HEK293T (cell line): ENCODE results near the gene CHSY3.

ENCODE experiments used
- CTCF ChIA-PET: fragments of 350-600 bp; formaldehyde crosslinking; extraction: SDS; loops from one replicate; lab custom pipeline; 2021; ENCODE audit warnings: antibody characterized with exemption, inconsistent platforms; lab: Yijun Ruan, JAX
- POLR2A ChIA-PET: fragments of 350-600 bp; formaldehyde crosslinking; extraction: SDS; loops from one replicate; lab custom pipeline; 2020; ENCODE audit warnings: antibody characterized with exemption, inconsistent platforms; lab: Yijun Ruan, JAX
- DNase-seq: peaks from one replicate; pipeline ENCODE4 v3.0.0; 2012; ENCODE audit warnings: mixed read lengths; ENCODE audit errors: extremely low spot score
- ARNT ChIP-seq: fragments of 450-650 bp; IDR thresholded peaks from 2 replicates; pipeline ENCODE4 v1.6.1; 2017; ENCODE audit warnings: mild to moderate bottlenecking
- BHLHE40 ChIP-seq: fragments of 450-650 bp; IDR thresholded peaks from 2 replicates; pipeline ENCODE4 v1.6.1; 2016; ENCODE audit warnings: mild to moderate bottlenecking, moderate library complexity, borderline replicate concordance
- CTBP1 ChIP-seq: fragments of 450-650 bp; IDR thresholded peaks from 2 replicates; pipeline ENCODE4 v1.6.1; 2016; ENCODE audit warnings: borderline replicate concordance
- ELF4 ChIP-seq: fragments of 450-650 bp; IDR thresholded peaks from 2 replicates; pipeline ENCODE4 v1.6.1; 2017; ENCODE audit warnings: antibody characterized with exemption
- FOXA1 ChIP-seq: fragments of 450-650 bp; IDR thresholded peaks from 2 replicates; pipeline ENCODE4 v1.6.1; 2016; ENCODE audit warnings: mild to moderate bottlenecking
- FOXK2 ChIP-seq: fragments of 450-650 bp; IDR thresholded peaks from 2 replicates; pipeline ENCODE4 v1.6.1; 2016; ENCODE audit warnings: mild to moderate bottlenecking
- FOXM1 ChIP-seq: fragments of 450-650 bp; IDR thresholded peaks from 2 replicates; pipeline ENCODE4 v1.6.1; 2017; ENCODE audit warnings: mild to moderate bottlenecking, borderline replicate concordance
- HDGF ChIP-seq: fragments of 450-650 bp; IDR thresholded peaks from 2 replicates; pipeline ENCODE4 v1.6.1; 2017; ENCODE audit warnings: antibody characterized with exemption, borderline replicate concordance
- L3MBTL2 ChIP-seq: fragments of 450-650 bp; conservative IDR thresholded peaks from 2 replicates; pipeline ENCODE4 v1.6.1; 2016; ENCODE audit warnings: mild to moderate bottlenecking
- LEF1 ChIP-seq: fragments of 450-650 bp; IDR thresholded peaks from 2 replicates; pipeline ENCODE4 v1.6.1; 2017; ENCODE audit warnings: mild to moderate bottlenecking, borderline replicate concordance
- NFRKB ChIP-seq: fragments of 450-650 bp; IDR thresholded peaks from 2 replicates; pipeline ENCODE4 v1.6.1; 2016; ENCODE audit warnings: mild to moderate bottlenecking, moderate library complexity
- PKNOX1 ChIP-seq: fragments of 450-650 bp; IDR thresholded peaks from 2 replicates; pipeline ENCODE4 v1.6.1; 2016
- SP1 ChIP-seq: fragments of 450-650 bp; IDR thresholded peaks from 2 replicates; pipeline ENCODE4 v1.6.1; 2017
- SUZ12 ChIP-seq: fragments of 450-650 bp; IDR thresholded peaks from 2 replicates; pipeline ENCODE4 v1.6.1; 2016; ENCODE audit warnings: mild to moderate bottlenecking
- TARDBP ChIP-seq: fragments of 450-650 bp; IDR thresholded peaks from 2 replicates; pipeline ENCODE4 v1.6.1; 2016
- ZNF384 ChIP-seq: fragments of 450-650 bp; IDR thresholded peaks from 2 replicates; pipeline ENCODE4 v1.6.1; 2016

The CHSY3 gene

DNA sequence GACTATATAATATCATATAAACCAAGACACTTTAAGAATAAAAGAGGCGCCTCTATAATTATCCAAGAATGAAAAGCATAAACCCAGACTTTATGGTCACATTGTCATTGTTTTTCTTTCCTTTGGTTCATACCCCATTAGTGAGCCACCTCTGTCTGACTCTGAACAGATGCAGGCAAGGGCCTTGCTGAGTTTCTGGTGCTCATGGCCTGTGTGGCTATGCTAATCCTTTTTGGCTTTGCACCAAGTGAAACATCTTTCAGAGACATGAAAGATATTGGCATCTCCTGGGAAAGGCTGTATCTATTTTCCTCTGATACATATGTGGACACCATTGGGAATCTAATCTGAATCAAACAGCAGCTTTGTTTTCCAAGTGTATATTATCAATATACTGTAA lies 222.5 kb downstream of the CHSY3 start:
- no peak for DNase-seq
- ChIA-PET POLR2A (no interaction called here), CTCF (no interaction called here)
- TF ChIP-seq FOXA1 (no peak), FOXM1 (no peak), FOXK2 (no peak), L3MBTL2 (no peak), PKNOX1 (no peak), ZNF384 (no peak), NFRKB (no peak), BHLHE40 (no peak), ELF4 (no peak)

GRCh38 chr5:130135506-130135905 lies 231.2 kb downstream of the CHSY3 start:
- ChIA-PET POLR2A (no interaction called here), CTCF (no interaction called here)
- no peak for DNase-seq
- no peak for TF ChIP-seq PKNOX1
- TF ChIP-seq BHLHE40, result no peak
- no peak for TF ChIP-seq ZNF384
- no peak for TF ChIP-seq CTBP1
- no peak for TF ChIP-seq TARDBP
- no peak for TF ChIP-seq SUZ12
- TF ChIP-seq L3MBTL2, result no peak
- TF ChIP-seq ARNT, result no peak
- TF ChIP-seq FOXA1, result no peak

DNA sequence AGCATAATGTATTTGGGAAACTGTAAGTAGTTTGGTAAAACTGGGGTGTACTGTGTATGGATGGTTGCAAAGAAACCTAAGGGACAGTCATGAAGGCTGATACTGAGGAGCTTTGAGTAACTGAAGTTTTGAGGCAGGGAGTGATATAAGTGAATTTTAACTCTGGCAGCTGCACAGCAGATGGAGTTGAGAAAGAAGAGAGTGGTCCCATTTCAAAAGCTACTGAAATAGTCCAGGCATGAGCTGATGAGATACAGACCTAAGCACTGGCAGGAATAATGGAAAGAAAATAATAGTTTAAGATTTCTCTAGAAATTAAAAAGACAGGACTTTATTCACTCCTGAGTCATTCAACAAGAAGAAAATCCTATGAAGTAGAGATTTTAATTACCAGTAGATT lies 232.0 kb downstream of the CHSY3 start:
- CTCF ChIA-PET, result no interaction called here
- no peak for DNase-seq
- POLR2A ChIA-PET, result no interaction called here
- TF ChIP-seq FOXM1, result no peak
- no peak for TF ChIP-seq L3MBTL2
- no peak for TF ChIP-seq FOXK2
- TF ChIP-seq CTBP1, result no peak
- no peak for TF ChIP-seq TARDBP
- no peak for TF ChIP-seq SP1
- TF ChIP-seq SUZ12, result no peak
- TF ChIP-seq ARNT, result no peak
- TF ChIP-seq ELF4, result no peak
- no peak for TF ChIP-seq LEF1

DNA sequence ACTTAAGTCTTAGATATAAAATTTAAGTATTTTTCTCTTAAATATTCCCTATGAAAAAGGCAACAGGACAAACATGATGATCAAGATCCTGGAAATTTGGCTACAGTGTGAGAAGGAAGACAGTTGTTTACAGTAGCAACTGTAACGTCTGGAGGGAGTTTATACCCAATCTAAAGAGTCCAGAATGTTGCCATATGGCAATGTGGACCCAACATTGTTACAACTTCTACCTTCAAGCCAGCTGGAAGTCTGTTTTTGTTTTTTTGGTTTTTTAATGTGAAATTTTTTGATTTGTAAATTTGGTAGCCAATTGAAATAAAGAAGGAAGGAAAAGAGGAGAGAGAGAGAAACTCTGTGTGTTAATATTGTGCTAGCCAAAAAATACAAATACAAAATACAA lies 233.4 kb downstream of the CHSY3 start:
- TF ChIP-seq SUZ12, result no peak
- no peak for TF ChIP-seq ZNF384
- TF ChIP-seq SP1, result no peak
- TF ChIP-seq L3MBTL2, result no peak
- no peak for TF ChIP-seq FOXM1
- no peak for TF ChIP-seq FOXA1
- no peak for TF ChIP-seq LEF1
- ChIA-PET CTCF (no interaction called here), POLR2A (no interaction called here)
- no peak for DNase-seq

GRCh38 chr5:130138406-130139045 lies 234.3 kb downstream of the CHSY3 start:
- ChIA-PET POLR2A (no interaction called here), CTCF (no interaction called here)
- DNase-seq, result no peak
- TF ChIP-seq ZNF384 (no peak), SP1 (no peak), ARNT (no peak), TARDBP (no peak), LEF1 (no peak), BHLHE40 (no peak), FOXM1 (no peak), L3MBTL2 (no peak), FOXK2 (no peak), SUZ12 (no peak), NFRKB (no peak), ELF4 (no peak), HDGF (no peak), CTBP1 (no peak), FOXA1 (no peak), PKNOX1 (no peak)

DNA sequence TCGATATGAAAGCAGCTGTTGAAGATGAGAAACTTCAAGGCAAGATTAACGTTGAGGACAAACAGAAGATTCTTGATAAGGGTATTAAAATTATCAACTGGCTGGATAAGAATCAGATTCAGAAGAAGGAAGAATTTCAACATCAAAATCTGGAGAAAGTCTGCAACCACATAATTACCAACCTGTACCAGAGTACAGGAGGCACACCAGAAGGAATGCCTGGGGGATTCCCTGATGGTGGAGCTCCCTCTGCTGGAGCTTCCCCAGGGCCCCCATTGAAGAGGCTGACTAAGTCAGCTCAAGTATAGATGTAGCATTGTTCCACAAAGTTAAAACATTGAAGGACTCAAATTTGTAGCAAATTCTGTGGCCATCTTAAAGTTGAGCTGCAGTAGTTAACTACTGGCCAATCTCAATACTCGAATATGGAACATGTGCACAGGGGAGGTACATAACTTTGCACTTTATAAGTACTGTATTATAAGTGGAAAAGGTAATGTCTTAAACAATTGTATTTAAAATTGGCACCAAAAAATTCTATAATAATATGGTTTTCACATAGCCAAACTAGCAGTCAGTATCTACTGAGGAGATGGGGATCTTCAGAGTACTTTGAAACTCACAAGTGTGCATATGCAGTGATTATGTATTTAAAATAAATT lies 237.5 kb downstream of the CHSY3 start:
- DNase-seq, result peak; percentile 20
- TF ChIP-seq ARNT (no peak), FOXM1 (no peak), SUZ12 (no peak), SP1 (no peak), L3MBTL2 (no peak), FOXA1 (no peak), CTBP1 (no peak), TARDBP (no peak), NFRKB (no peak), ZNF384 (no peak), LEF1 (no peak), HDGF (no peak), PKNOX1 (no peak), FOXK2 (no peak)
- CTCF ChIA-PET, result interaction anchor here (0.9 to 2.0 kb wide), 4 partner anchors 13 to 370 kb away, joined by 3 to 10 read pairs (median 4); no protein-coding TSS in a partner anchor
- POLR2A ChIA-PET, result no interaction called here
